D341Med (cell line): ENCODE data around the gene ETNK2.
"Not testable (repeated sequence)": the region's sequence is repeated elsewhere in the genome, so short reads cannot be mapped to it uniquely, and the experiment has no call there.

ENCODE experiments used
- DNase-seq: peaks from one replicate; pipeline ENCODE4 v3.0.0; 2012; ENCODE audit warnings: low spot score

ETNK2 gene

GRCh38 chr1:204098683-204099082 lies 53.2 kb downstream of the ETNK2 start:
- DNase-seq, result no peak

DNA sequence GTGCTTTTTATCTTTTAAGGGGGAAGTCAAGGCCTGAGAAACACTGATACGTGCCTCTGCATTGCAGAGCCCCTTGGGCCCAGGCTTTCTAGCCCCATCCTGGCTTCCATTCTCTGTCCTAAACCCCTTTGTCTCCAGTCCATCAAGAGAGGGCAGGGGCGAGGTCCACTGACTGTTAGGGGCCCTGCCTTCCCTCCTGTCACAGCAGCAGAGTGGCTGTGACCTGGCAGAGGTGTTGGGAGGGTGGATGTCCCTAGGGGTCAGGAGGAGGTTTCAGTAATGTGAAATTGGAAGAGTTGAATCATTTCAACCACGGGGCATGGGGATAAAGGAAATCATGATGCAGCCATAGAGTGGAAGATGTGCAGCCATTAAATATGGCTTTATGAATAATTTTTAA lies 54.9 kb downstream of the ETNK2 start:
- DNase-seq, result no peak

DNA sequence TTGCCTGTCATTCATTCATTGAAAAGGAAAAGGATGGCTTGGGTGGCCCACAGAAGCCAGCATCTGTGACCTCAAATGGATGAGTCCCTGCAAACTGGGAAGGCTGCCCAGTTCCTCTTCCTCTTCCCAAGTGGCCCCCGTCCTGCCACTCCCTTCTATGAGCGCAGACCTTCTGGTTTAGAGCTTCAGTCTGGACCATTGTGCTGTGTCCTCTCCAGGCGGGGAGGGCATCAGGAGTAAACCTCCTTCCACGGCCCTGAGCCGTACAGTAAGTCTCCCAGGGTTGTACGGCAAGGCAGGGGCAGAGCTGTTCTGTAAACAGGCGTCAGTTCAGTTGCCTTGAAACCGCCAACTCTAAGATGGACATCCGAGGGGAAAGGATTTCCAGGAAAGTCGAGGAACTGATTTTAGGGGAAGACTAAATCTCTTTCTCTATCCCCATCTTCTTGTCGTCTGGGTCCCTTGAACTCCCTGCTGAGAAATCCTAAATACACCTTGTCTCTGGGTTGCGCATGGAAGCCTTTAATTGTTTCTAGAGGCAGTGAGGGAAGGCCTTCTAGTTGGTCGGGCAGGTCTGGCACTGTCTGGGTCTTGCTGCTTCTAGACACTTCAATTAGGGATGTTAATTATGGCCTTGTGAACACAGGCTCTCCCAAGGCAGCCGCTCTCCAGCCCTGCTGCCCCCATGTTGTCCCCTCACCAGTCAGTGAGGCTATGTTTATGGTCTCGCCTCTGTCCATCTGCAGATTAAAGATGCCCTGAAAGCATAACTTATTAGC lies 56.8 kb downstream of the ETNK2 start:
- no peak for DNase-seq

GRCh38 chr1:204094313-204094729 lies 57.5 kb downstream of the ETNK2 start:
- DNase-seq, result no peak

DNA sequence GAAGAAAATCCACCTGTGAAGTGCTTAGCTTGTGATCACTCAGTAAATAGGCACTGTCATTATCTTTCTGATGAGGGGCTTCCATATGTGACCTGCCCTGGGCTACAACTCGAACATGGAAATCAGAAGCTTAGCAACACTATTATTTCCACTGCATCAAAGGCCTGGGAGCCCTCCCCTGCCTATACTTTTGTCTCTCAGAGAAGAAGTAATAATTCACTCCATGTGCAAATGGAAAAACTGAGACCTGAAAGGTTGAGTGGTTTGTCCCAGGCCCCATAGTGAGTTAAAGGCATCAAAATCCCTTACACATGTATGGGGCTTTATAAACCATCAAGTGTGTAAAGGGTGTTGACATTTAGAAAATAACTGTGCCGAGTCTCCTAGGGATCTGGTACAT lies 58.1 kb downstream of the ETNK2 start:
- no peak for DNase-seq

- DNase-seq, result no peak
These were observed 58.5 kb downstream of the ETNK2 start for GRCh38 chr1:204093421-204093717.

DNA sequence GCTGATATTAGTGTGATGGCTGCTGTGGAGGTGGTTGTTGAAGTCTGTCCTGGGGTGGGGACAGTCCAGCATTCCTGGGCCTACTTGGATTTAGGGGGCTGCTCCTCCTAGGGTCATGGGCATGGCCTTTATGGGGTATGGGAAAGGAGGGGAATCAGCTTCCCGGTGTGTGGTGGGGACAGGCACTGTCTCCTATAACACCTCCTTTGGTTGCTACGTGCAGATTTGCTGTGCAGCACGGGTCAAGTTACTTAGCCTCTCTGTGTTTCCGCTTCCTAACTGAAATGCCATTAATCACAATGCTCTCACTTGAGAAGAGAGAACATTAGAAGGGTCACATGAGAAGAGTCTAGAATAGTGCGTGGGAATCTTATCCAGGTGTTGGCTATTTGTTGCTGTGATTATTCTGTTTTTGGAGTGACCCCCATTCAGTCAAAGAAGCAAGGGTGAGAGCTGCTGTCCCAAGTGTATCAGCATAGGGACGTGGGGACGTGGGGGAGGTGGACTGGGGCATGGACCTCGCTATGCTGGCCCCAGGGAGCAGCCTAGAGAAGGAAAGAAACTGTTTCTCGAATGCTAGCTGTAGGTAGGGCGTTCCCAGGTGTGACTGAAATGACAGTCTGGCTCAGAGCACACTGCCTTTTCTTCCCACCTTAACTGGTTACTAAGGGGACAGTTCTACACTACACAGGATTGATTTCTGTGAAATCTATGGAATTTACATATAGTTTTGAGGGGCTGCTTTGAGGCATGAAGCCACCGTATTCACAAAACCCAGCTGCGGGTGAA lies 59.0 kb downstream of the ETNK2 start:
- no peak for DNase-seq

DNA sequence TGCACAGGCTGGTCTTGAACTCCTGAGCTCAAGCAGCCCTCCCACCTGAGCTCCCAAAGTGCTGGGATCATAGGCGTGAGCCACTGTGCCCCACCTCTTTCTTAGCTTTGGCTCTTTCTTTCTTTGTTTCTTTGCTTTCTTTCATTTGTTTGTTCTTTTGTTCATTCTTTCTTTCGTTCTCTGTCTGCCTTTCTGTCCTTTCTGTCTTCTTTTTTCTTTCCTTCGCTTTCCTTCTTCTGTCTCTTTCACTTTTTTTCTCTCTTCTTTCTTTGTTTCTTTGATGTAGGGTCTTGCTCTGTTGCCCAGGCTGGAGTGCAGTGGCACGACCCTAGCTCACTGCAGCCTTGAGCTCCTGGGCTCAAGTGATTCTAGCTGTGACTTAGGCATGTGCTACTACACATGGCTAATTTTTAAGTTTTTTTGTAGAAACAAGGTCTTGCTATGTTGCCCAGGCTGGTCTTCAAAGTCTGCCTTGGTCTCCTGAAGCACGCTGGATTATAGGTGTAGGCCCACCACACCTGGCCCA lies 60.0 kb downstream of the ETNK2 start:
- DNase-seq, result no peak

DNA sequence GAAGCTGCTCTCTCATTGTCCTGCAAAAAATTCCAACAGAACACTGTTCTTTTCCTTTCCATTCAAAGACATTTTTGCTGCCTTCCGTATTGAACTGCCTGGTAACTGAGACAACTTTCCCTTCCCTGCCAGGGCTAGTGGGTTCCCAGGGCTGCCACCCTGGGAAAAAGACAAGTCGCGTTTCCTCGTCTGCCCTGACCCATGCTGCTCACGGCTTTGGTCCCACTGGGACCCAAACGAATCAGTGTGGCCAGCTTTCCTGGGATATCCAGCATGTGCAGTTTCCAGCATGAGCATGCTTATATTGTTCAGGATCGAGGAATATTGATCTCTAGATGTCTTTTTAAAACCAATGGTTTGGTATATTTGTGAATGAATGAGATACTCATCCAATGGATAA lies 60.8 kb downstream of the ETNK2 start:
- DNase-seq, result no peak

DNA sequence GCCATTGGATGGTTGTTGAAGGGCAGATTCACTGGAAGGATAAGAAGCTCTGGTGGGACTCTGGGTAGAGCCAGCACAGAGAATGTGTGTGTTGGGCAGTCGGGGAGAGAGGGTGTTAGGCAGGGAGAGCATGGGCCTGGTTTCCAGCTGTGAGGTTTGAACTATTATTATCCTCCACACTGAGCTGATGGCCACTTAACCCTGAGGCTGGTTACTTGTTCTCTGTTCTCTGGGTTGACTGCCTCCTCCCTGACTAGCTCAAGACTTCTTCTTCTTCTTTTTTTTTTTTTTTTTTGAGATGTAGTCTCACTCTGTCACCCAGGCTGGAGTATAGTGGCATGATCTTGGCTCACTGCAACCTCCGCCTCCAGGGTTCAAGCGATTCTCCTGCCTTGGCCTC lies 61.7 kb downstream of the ETNK2 start:
- not testable (repeated sequence) for DNase-seq

DNA sequence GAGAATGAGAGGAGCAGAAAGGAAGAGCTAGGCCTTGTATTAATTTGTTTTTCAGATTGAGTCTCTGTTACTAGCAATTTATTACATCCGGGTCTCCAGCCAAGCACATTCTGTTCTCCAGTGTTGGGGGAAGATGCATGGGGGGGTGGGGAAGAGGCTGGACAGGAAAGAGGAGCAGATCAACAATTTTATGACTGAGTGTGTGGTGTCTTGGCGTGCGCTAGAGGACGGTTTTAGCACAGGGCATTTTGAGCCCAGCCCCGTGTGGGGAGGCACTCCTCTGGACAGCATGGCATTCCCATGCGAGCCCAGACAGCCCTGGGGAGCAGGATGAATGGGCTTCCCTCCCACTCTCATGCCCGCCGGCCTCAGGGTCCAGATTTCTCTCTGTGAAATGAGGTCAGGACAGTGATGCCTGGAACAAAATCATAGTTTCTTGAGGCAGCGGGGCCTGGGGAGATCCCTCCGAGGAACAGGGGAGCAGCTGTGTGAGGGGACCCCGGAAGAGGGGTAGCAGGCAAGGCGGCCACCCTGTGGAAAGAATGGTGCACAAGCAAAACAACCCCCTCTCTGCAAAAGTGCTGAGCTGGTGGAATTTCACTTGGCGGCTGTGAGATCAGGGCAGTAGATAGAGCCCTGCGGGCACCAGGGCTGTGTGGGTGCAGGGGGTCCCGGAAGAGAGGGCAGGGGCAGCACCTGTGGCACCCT lies 62.6 kb downstream of the ETNK2 start:
- no peak for DNase-seq

- DNase-seq, result no peak
These were observed 63.2 kb downstream of the ETNK2 start for GRCh38 chr1:204088596-204088995.

DNA sequence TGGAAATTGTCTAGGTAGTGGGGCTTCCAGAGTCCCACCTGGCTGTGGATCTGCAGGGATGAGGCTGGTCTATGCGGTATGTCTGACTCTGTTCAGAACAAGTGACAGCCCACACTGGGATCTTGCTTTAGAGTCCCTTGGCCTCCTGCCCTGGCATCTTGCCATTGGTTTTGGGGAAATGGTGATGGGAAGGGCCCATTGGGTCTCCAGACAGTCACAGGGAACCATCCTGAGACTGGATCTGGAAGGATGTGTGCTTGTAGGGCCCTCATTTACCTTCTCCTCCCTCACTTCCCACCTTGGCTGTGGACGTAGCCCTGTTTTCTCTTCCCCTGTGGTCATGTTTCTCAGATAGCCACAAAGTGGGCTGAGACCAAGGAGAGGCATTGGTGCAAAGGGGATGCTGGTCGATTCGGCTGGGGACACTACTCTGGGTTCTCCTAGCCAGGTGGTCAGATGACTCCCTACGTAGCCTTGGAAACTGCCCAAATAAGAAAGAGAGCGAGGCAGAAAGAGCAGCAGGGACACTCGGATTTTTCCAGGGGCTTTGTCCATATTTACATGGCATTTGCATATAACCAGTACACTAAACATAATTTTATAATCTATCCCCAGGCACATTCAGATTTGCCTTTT lies 63.8 kb downstream of the ETNK2 start:
- DNase-seq, result no peak

DNA sequence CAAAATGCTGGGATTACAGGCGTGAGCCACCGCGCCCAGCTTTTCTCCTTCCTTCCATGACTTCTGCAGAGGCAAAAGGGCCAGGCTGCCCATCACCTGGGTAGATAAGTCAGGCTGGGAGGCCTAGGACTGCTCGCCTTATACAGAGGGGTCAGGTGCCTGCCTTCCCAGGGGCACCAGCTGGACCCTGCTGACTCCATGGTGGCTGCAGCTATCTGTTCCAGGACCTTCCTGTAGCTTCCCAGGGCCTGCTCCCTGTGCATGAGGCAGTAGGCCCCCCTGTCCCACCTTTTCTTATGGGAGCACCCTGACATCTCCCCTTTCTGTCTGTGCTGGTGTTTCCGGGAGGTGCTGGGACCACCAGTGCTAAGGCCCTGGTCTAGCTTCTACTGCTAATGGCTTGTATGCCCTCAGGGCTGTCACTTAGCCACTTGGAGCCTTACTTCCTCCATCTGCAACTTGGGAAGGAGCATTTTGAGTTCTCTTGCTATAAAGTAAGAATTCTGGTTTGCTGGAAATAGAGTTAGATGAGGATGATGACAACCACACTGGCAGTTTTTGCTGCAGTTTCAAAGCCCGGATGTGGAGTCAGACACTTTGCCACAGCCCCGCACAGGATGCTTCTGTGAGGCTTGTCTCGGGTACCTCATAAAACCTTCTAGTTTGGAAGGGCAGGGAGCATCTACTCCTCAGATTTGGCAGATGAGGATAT lies 64.5 kb downstream of the ETNK2 start:
- no peak for DNase-seq

DNA sequence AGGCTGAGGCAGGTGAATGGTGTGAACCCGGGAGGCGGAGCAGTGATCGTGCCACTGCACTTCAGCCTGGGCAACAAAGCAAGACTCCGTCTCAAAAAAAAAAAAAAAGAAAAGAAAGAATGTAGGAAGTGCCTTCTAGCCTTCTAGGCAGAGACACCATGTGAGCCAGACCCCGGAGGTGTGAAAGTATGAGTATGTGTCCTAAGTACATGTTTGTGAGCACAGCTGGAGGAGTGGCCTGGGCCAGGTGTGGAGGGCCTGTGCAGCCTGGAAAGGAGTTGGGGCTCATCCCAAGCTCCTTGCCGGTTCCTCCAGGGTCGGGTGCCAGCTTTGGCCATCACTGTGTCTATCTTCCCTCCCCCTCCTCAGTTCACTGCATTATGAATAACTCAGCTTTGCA lies 66.0 kb downstream of the ETNK2 start:
- DNase-seq, result no peak

DNA sequence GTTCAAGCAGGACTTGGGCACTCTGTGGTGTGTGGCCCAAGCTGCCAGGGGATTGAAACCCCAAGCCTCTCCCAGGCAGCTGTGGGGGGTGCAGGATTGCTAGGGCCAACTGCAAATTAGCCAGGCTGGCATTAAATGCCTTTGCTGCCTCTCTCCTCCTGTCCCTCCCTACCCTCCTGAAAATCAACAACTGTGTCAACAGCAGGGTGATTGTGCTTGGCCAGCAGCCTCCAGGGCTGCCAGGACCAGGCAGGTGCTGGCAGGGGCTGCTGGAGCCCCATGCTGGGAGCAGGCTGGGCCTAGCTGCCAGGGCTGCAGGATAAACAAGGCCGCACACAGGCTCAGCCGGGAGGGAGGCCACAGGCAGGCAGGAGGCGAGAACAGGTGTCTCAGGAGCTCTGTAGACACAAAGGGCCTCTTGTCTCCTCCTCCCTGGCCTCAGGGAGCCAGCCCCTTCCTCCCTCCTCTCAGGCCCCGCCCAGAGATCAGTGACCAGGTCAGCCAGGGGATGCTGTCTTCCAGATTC lies 67.5 kb downstream of the ETNK2 start:
- DNase-seq, result no peak

- DNase-seq, result no peak
These were observed 68.4 kb downstream of the ETNK2 start for GRCh38 chr1:204083491-204083890.

- DNase-seq, result no peak
These were observed 69.9 kb downstream of the ETNK2 start for GRCh38 chr1:204081791-204082513.

- no peak for DNase-seq
These were observed 70.6 kb downstream of the ETNK2 start for GRCh38 chr1:204081164-204081790.
